HepG2 (cell line): Measurements from ENCODE around the gene MAP2K7. TPM values are rescaled to one million over a fixed set of nuclear protein-coding genes. Genes with fewer than 3 reads are reported as not detected.

Source experiments
- ATAC-seq: fragments of 200-7000 bp; cut with Tn5 transposase; 3 replicates; pipeline ENCODE4 v1.9.1; 2020; ENCODE audit warnings: mild to moderate bottlenecking, moderate library complexity
- BruUV-seq: library from RNA; stranded (reverse); fragments of 400-500 nt; replicated peaks from 2 replicates; lab custom pipeline; 2021; lab: Mats Ljungman, UMichigan
- CTCF ChIA-PET: fragments of 300-600 bp; formaldehyde crosslinking; extraction: SDS; loops from one replicate; lab custom pipeline; 2021; ENCODE audit warnings: low total read pairs, inconsistent platforms, low intra/inter-chr PET ratio; lab: Yijun Ruan, JAX
- POLR2A ChIA-PET: fragments of 350-600 bp; sonication (Branson Sonifier 250); formaldehyde crosslinking; loops from one replicate; lab custom pipeline; 2020; ENCODE audit warnings: antibody characterized with exemption, inconsistent platforms; lab: Yijun Ruan, JAX
- DNase-seq: peaks from one replicate; pipeline ENCODE4 v3.0.0-alpha.2; 2015; ENCODE audit warnings: low spot score
- FAIRE-seq: peaks from 3 replicates; lab custom pipeline; 2011; peaks lifted over from hg19 to GRCh38; lab: Jason Lieb, UNC
- H2AFZ ChIP-seq: one replicate; pipeline ENCODE4 v1.6.1; 2011; ENCODE audit warnings: low read length, inconsistent platforms
- H3K27ac ChIP-seq: fragments of 300-600 bp; 3 replicates; pipeline ENCODE4 v1.8.0; 2011; ENCODE audit warnings: mixed run types, mild to moderate bottlenecking, mixed read lengths, low read length, inconsistent platforms; ENCODE audit not compliant: insufficient read depth; ENCODE audit errors: extremely low read length
- H3K27me3 ChIP-seq, 2 experiments: fragments of 200-600 bp in 1 of 2; 2 replicates in 1 of 2; 3 replicates in 1 of 2; pipeline versions ENCODE4 v1.6.0 to v1.8.0; 2011; ENCODE audit warnings: low read length in 2 of 2, mild to moderate bottlenecking in 2 of 2, moderate library complexity in 2 of 2, inconsistent platforms in 1 of 2; ENCODE audit not compliant: insufficient read depth in 2 of 2, control insufficient read depth in 1 of 2
- H3K36me3 ChIP-seq, 2 experiments: fragments of 200-600 bp in 1 of 2; replicated peaks in 1 of 2; 2 replicates in 1 of 2; 3 replicates in 1 of 2; pipeline versions ENCODE4 v1.5.1 to v1.8.0; 2011; ENCODE audit warnings: low read length in 2 of 2, inconsistent platforms in 1 of 2; ENCODE audit not compliant: insufficient read depth in 2 of 2, control insufficient read depth in 1 of 2
- H3K4me1 ChIP-seq: 2 replicates; pipeline ENCODE4 v1.5.1; 2012; ENCODE audit warnings: low read length, inconsistent platforms; ENCODE audit not compliant: insufficient read depth
- H3K4me2 ChIP-seq: 2 replicates; pipeline ENCODE4 v1.6.0; 2011; ENCODE audit warnings: low read depth, low read length, inconsistent platforms
- H3K4me3 ChIP-seq, 3 experiments: fragments of 200-600 bp in 1 of 3; sonication (generic), shearing (Covaris generic) in 1 of 3; replicated peaks in 1 of 3; 2 replicates each; pipeline ENCODE4 v1.5.1; 2011 to 2016; ENCODE audit warnings: low read length in 3 of 3, inconsistent platforms in 2 of 3, low read depth in 2 of 3, mild to moderate bottlenecking in 2 of 3, control low read depth in 1 of 3, mixed read lengths in 1 of 3; ENCODE audit not compliant: insufficient read depth in 1 of 3
- H3K79me2 ChIP-seq: one replicate; pipeline ENCODE4 v1.6.1; 2011; ENCODE audit warnings: low read length, inconsistent platforms; ENCODE audit not compliant: insufficient read depth
- H3K9ac ChIP-seq: 2 replicates; pipeline ENCODE4 v1.6.0; 2011; ENCODE audit warnings: mild to moderate bottlenecking, low read depth, low read length, inconsistent platforms; ENCODE audit not compliant: insufficient read depth
- H3K9me3 ChIP-seq: 2 replicates; pipeline ENCODE4 v1.5.1; 2012; ENCODE audit warnings: mild to moderate bottlenecking, low read length
- H4K20me1 ChIP-seq: 2 replicates; pipeline ENCODE4 v1.6.0; 2011; ENCODE audit warnings: inconsistent platforms, mild to moderate bottlenecking, low read length, moderate library complexity; ENCODE audit not compliant: insufficient read depth
- AGO2 ChIP-seq: fragments of 200-400 bp; formaldehyde crosslinking; optimal IDR thresholded peaks from 2 replicates; pipeline ENCODE3; 2017; ENCODE audit warnings: mild to moderate bottlenecking, low read depth, low read length, moderate library complexity
- GTF2F1 ChIP-seq: fragments of 150-350 bp; IDR thresholded peaks from 2 replicates; pipeline ENCODE4 v1.6.1; 2014; ENCODE audit warnings: low read length
- KMT2A ChIP-seq: sonication (generic); formaldehyde crosslinking; IDR thresholded peaks from 2 replicates; pipeline ENCODE4 v1.4.0; 2020; ENCODE audit warnings: missing genetic modification reagents
- POLR2G ChIP-seq: fragments of 200-400 bp; formaldehyde crosslinking; IDR thresholded peaks from 2 replicates; pipeline ENCODE4 v1.6.1; 2018; ENCODE audit warnings: mild to moderate bottlenecking, low read depth, low read length, moderate library complexity
- RBFOX2 ChIP-seq: fragments of 200-400 bp; formaldehyde crosslinking; IDR thresholded peaks from 2 replicates; pipeline ENCODE4 v1.6.1; 2017; ENCODE audit warnings: low read depth, mild to moderate bottlenecking, low read length
- ZFAT ChIP-seq: sonication (generic); formaldehyde crosslinking; conservative IDR thresholded peaks from 2 replicates; pipeline ENCODE4 v1.8.1; 2023; ENCODE audit warnings: missing genetic modification reagents, inconsistent platforms
- ZFP1 ChIP-seq: IDR thresholded peaks from 2 replicates; pipeline ENCODE4 v1.6.1; 2016
- ZNF3 ChIP-seq: IDR thresholded peaks from 2 replicates; pipeline ENCODE4 v1.7.0; 2017; ENCODE audit warnings: inconsistent platforms
- WGBS: methylation state at CpG from one replicate; pipeline ENCODE4 v1.1.6; 2017; ENCODE audit warnings: low lambda C conversion rate; 5-methylcytosine and 5-hydroxymethylcytosine counted together
- in situ Hi-C: cut with HindIII; loops from 2 replicates; pipeline ENCODE4 v1.10.0; 2017; ENCODE audit warnings: low pct_unique_long_range_greater_than_20kb; ENCODE audit not compliant: extremely low pct_ligation_motif_present
- intact Hi-C: fragments of 100-400 bp; cut with micrococcal nuclease; formaldehyde crosslinking; loops from one replicate; pipeline ENCODE4 v1.10.0; 2022; ENCODE audit not compliant: unreplicated experiment
- polyA plus RNA-seq, 8 experiments: library from polyadenylated mRNA; depleted of rRNA in 3 of 8; stranded (reverse) in 7 of 8; unstranded in 1 of 8; fragments of >200 nt; fragmentation: Illumina TruSeq in 4 of 8; extraction: Trizol in 4 of 8; gene quantifications; 2 replicates each; pipeline versions ENCODE4 v1.2.1 to v1.2.3, GENCODE V29; 2011 to 2016; ENCODE audit warnings: low read depth in 4 of 8, missing spikeins in 1 of 8, mixed read lengths in 1 of 8; ENCODE audit not compliant: insufficient read depth in 1 of 8
- total RNA-seq, 5 experiments: library from RNA; depleted of rRNA; stranded (reverse); fragments of >200 nt; fragmentation: Illumina TruSeq; extraction: Trizol; gene quantifications; 2 replicates each; pipeline ENCODE4 v1.2.3, GENCODE V29; 2016; ENCODE audit warnings: low read depth in 1 of 5

Gene MAP2K7
- total and polyA plus RNA-seq, 2 of the 13 experiments (the other 11 are each of a cell fraction or from before 2014, with no cell fraction given): 9.0 to 10.8 TPM

DNA sequence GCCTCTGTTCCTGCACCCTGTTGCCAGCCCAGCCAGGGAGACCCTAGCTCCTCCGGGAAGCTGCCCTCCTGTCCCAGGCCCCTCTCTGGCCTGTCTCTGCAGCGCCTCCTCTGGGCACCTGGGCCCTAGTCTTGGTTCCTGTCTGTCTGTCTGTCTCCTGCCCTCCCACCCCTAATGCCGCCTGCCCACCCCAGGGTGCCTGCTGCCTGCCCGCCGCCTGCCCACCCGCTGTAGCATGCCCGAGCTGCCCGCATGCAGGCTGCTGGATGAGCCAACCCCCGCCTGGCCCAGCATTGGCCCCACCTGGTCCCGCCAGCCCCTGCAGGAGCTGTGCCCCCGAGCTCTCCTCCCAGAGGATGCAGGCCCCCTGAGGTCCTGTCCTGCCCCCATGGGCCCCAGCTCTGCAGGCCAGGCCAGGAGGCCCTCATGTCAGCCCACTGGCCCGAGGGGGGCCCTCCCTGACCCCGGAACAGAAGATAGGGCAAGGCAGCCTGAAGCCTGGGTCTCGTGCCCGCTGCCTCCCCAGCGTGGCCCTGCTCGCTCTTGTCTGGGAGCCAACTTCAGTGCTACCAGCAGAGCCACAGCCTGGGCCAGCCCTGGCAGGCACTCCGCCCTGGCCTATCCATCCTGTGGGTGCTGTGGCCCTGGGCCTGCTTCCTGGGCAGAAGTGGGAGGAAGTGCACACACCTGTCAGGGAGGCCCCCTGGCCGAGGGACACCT lies 5.2 kb downstream of the MAP2K7 start:
- Histone ChIP-seq H3K4me2 (no peak overlapping the region), H3K79me2 (peaks cover 23% of the 10 kb centered on the region), H3K27me3 (no peaks in the 10 kb centered on the region; a peak in 1 of 5 replicates), H3K27ac (no peak overlapping the region), H3K36me3 (peaks cover 4 to 28% of the 10 kb centered on the region in 2 experiments; a peak in 4 of 5 replicates), H4K20me1 (peaks cover 13% of the 10 kb centered on the region; the same call in 1 of the 2 replicates), H2AFZ (no peak overlapping the region), H3K9ac (no peak overlapping the region), H3K4me1 (peaks cover 21% of the 10 kb centered on the region), H3K4me3 (no peak overlapping the region), H3K9me3 (no peaks in the 10 kb centered on the region)
- in situ Hi-C loops (no loop called here), intact Hi-C loops (no loop called here)
- WGBS: 98% methylated on average over 13 of the region's 19 CpGs
- 0 out of 3 replicates have a peak, but pooled peaks have one; percentile 3 for ATAC-seq
- CTCF ChIA-PET: no interaction called here
- BruUV-seq: no TSS peak
- POLR2A ChIA-PET: interaction anchor here (1.0 to 3.4 kb wide), 2 partner anchors 10 to 40 kb away, joined by 3 to 24 read pairs; partner anchors contain the start of gene SNAPC2
- no peak for FAIRE-seq
- TF ChIP-seq ZFP1 (no peak), ZNF3 (CRISPR knock-in tag) (no peak), AGO2 (peak; percentile 57), RBFOX2 (peak; percentile 52), KMT2A (CRISPR knock-in tag) (no peak), GTF2F1 (no peak)
- no peak for DNase-seq

DNA sequence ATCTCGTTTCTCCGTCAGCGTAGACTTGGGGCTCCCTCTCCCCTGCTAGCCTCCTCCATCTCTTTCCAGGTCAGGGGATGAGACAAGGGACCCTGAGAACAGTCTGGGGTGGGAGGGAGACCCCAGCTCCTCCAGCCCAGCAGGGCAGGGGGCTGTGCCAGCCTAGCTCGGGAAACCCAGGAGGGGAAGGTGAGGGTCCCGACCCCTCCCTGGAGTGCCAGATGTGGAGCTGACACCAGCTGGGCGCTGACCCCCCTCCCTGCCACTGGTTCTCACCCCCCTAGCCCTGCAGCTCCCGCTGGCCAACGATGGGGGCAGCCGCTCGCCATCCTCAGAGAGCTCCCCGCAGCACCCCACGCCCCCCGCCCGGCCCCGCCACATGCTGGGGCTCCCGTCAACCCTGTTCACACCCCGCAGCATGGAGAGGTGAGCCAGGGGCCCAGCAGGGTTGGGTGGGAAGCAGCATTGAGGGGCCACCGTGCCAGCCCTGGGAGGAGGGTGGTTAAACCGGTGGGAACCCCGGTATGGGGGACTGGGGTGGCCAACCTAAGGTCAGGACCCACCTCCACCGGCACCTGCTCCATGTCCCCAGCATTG lies 5.9 kb downstream of the MAP2K7 start:
- over 99% methylated on average over 18 of the region's 21 CpGs for WGBS
- no peak for FAIRE-seq
- ChIA-PET POLR2A (interaction anchor here (0.5 to 3.4 kb wide), 3 partner anchors 10 to 1874 kb away, joined by 3 to 24 read pairs (median 3); partner anchors contain the start of gene SNAPC2), CTCF (no interaction called here)
- Histone ChIP-seq H2AFZ (no peak overlapping the region), H3K4me2 (no peak overlapping the region), H3K4me3 (no peak overlapping the region), H3K36me3 (peaks cover 4 to 28% of the 10 kb centered on the region in 2 experiments; a peak in 4 of 5 replicates), H3K27me3 (no peaks in the 10 kb centered on the region; a peak in 1 of 5 replicates), H3K27ac (no peak overlapping the region), H3K9me3 (no peaks in the 10 kb centered on the region), H4K20me1 (peaks cover 12% of the 10 kb centered on the region; the same call in 1 of the 2 replicates), H3K4me1 (peaks cover 19% of the 10 kb centered on the region), H3K9ac (no peak overlapping the region), H3K79me2 (peaks cover 18% of the 10 kb centered on the region)
- intact Hi-C loops (no loop called here), in situ Hi-C loops (no loop called here)
- no TSS peak for BruUV-seq
- DNase-seq: no peak
- ATAC-seq: no peak
- TF ChIP-seq POLR2G (0 out of 2 replicates have a peak, but pooled peaks have one; percentile 29), ZFAT (CRISPR knock-in tag) (no peak)
